Vagina (tissue), 2 donors: ENCODE results near the gene GUCY1B1. TPM values are rescaled to one million over a fixed set of nuclear protein-coding genes. Genes with fewer than 3 reads are reported as not detected.

Experiments
- DNase-seq, 2 donors: peaks; one replicate each; pipeline ENCODE4 v3.0.0-alpha.2; 2017; ENCODE audit errors: extremely low spot score in 2 of 2
- H3K27ac ChIP-seq: fragments of 200-600 bp; sonication (generic); one replicate; pipeline ENCODE4 v1.5.1; 2019
- H3K27me3 ChIP-seq: fragments of 200-600 bp; sonication (generic); one replicate; pipeline ENCODE4 v1.5.1; 2019
- H3K36me3 ChIP-seq, 2 donors: fragments of 200-600 bp; sonication (generic); one replicate each; pipeline ENCODE4 v1.5.1; 2017 to 2019
- H3K4me1 ChIP-seq: fragments of 200-600 bp; sonication (generic); one replicate; pipeline ENCODE4 v1.5.1; 2019
- H3K4me3 ChIP-seq, 2 donors: fragments of 200-600 bp; sonication (generic); 1 replicate in 1 of 2; 2 replicates in 1 of 2; pipeline ENCODE4 v1.5.1; 2016 to 2019
- H3K9me3 ChIP-seq: fragments of 200-600 bp; sonication (generic); one replicate; pipeline ENCODE4 v1.5.1; 2019
- CTCF ChIP-seq, 3 experiments: fragments of 450-650 bp in 2 of 3; fragments of 200-600 bp in 1 of 3; sonication (generic) in 1 of 3; IDR thresholded peaks; one replicate each; pipeline ENCODE4 v1.5.1; 2017 to 2019; ENCODE audit warnings: antibody characterized with exemption in 3 of 3, mild to moderate bottlenecking in 2 of 3, moderate library complexity in 2 of 3
- POLR2A ChIP-seq, 2 donors: fragments of 450-650 bp; IDR thresholded peaks; one replicate each; pipeline ENCODE4 v1.6.1; 2017; ENCODE audit warnings: antibody characterized with exemption in 2 of 2, mild to moderate bottlenecking in 2 of 2, moderate library complexity in 2 of 2
- POLR2AphosphoS5 ChIP-seq, 2 donors: sonication (generic); formaldehyde crosslinking; IDR thresholded peaks; one replicate each; pipeline ENCODE4 v1.9.0; 2017; ENCODE audit warnings: antibody characterized with exemption in 2 of 2, mild to moderate bottlenecking in 2 of 2, low read depth in 1 of 2; ENCODE audit not compliant: insufficient read depth in 1 of 2
- intact Hi-C: fragments of 100-400 bp; cut with DNase I; formaldehyde crosslinking; loops from one replicate; pipeline ENCODE4 v1.15.1; 2023
- total RNA-seq: library from RNA; depleted of rRNA; stranded (reverse); fragments of >200 nt; gene quantifications from one replicate; pipeline ENCODE4 v1.2.3, GENCODE V29; 2016

Gene GUCY1B1
- total RNA-seq, 1 donor from 2014 or later, result 22.8 TPM

GRCh38 chr4:155774033-155774432 lies 15.2 kb downstream of the GUCY1B1 start:
- H3K27me3 ChIP-seq, result no peaks in the 10 kb centered on the region
- H3K9me3 ChIP-seq, result no peaks in the 10 kb centered on the region
- intact Hi-C loops, result loop anchor here (10.0 kb wide), 1 partner anchor 109 kb away; the partner anchor contains the start of gene GUCY1A1
- H3K4me1 ChIP-seq, result peaks cover 18% of the 10 kb centered on the region
- no peak overlapping the region for H3K4me3 ChIP-seq
- no peaks in the 10 kb centered on the region for H3K36me3 ChIP-seq
- no peak overlapping the region for H3K27ac ChIP-seq
- TF ChIP-seq POLR2AphosphoS5 (IDR thresholded peaks at IDR 0.05; ENCODE audit: insufficient read depth in 1 of 2, low read depth in 1 of 2), result no peak
- no peak for TF ChIP-seq POLR2A (IDR thresholded peaks at IDR 0.05)
- no peak for TF ChIP-seq CTCF (IDR thresholded peaks at IDR 0.05)
- DNase-seq, result no peak

- H3K4me1 ChIP-seq, result peaks cover 8% of the 10 kb centered on the region
- TF ChIP-seq POLR2A (IDR thresholded peaks at IDR 0.05), result no peak
- TF ChIP-seq CTCF (IDR thresholded peaks at IDR 0.05), result no peak
- TF ChIP-seq POLR2AphosphoS5 (IDR thresholded peaks at IDR 0.05; ENCODE audit: insufficient read depth in 1 of 2, low read depth in 1 of 2), result no peak
Measured at GRCh38 chr4:155777971-155778735, 19.3 kb downstream of the GUCY1B1 start.

GRCh38 chr4:155780775-155781174 lies 22.0 kb downstream of the GUCY1B1 start:
- Histone ChIP-seq H3K4me3 (no peak overlapping the region), H3K4me1 (peaks cover 4% of the 10 kb centered on the region), H3K27ac (no peak overlapping the region), H3K27me3 (no peaks in the 10 kb centered on the region), H3K9me3 (no peaks in the 10 kb centered on the region), H3K36me3 (no peaks in the 10 kb centered on the region)
- no peak for TF ChIP-seq POLR2AphosphoS5 (IDR thresholded peaks at IDR 0.05; ENCODE audit: insufficient read depth in 1 of 2, low read depth in 1 of 2)
- TF ChIP-seq POLR2A (IDR thresholded peaks at IDR 0.05), result no peak
- intact Hi-C loops, result no loop called here
- no peak for DNase-seq

More at GRCh38 chr4:155777971-155778735, 19.3 kb downstream of the GUCY1B1 start:
- Histone ChIP-seq H3K4me3 (no peak overlapping the region), H3K36me3 (no peaks in the 10 kb centered on the region), H3K9me3 (no peaks in the 10 kb centered on the region), H3K27ac (peak overlapping the region; percentile 31), H3K27me3 (no peaks in the 10 kb centered on the region)
- intact Hi-C loops, result loop anchor here (10.0 kb wide), 1 partner anchor 113 kb away; the partner anchor contains the start of gene GUCY1A1
- no peak for DNase-seq

- Histone ChIP-seq H3K9me3 (no peaks in the 10 kb centered on the region), H3K4me3 (no peak overlapping the region), H3K27ac (no peak overlapping the region), H3K4me1 (peaks cover 4% of the 10 kb centered on the region), H3K36me3 (no peaks in the 10 kb centered on the region), H3K27me3 (no peaks in the 10 kb centered on the region)
- no peak for DNase-seq
- intact Hi-C loops, result no loop called here
- TF ChIP-seq POLR2A (IDR thresholded peaks at IDR 0.05) (no peak), CTCF (IDR thresholded peaks at IDR 0.05) (no peak), POLR2AphosphoS5 (IDR thresholded peaks at IDR 0.05; ENCODE audit: insufficient read depth in 1 of 2, low read depth in 1 of 2) (no peak)
Measured at GRCh38 chr4:155781249-155781831, 22.5 kb downstream of the GUCY1B1 start.

GRCh38 chr4:155784637-155785036 lies 25.8 kb downstream of the GUCY1B1 start:
- Histone ChIP-seq H3K9me3 (no peaks in the 10 kb centered on the region), H3K27me3 (no peaks in the 10 kb centered on the region), H3K4me1 (peaks cover 4% of the 10 kb centered on the region), H3K27ac (no peak overlapping the region), H3K4me3 (no peak overlapping the region), H3K36me3 (no peaks in the 10 kb centered on the region)
- intact Hi-C loops, result no loop called here
- TF ChIP-seq POLR2AphosphoS5 (IDR thresholded peaks at IDR 0.05; ENCODE audit: insufficient read depth in 1 of 2, low read depth in 1 of 2) (no peak), CTCF (IDR thresholded peaks at IDR 0.05) (no peak)
- DNase-seq, result no peak
